HG02870 (cell line): ENCODE data around the gene CPLX1.
"Not testable (repeated sequence)": the region's sequence is repeated elsewhere in the genome, so short reads cannot be mapped to it uniquely, and the experiment has no call there.

ENCODE experiments used
- ATAC-seq: cut with Tn5 transposase; IDR thresholded peaks from one replicate; pipeline ENCODE4 v1.9.1; 2021; ENCODE audit warnings: mild to moderate bottlenecking, moderate library complexity; ENCODE audit not compliant: unreplicated experiment

CPLX1 gene

GRCh38 chr4:821631-822030 lies 4.3 kb downstream of the CPLX1 start:
- no peak for ATAC-seq

GRCh38 chr4:821181-821591 lies 4.7 kb downstream of the CPLX1 start:
- no peak for ATAC-seq

GRCh38 chr4:820230-821172 lies 5.4 kb downstream of the CPLX1 start:
- ATAC-seq: no peak

GRCh38 chr4:819401-820229 lies 6.3 kb downstream of the CPLX1 start:
- ATAC-seq: no peak

- ATAC-seq: no peak
Measured at GRCh38 chr4:818106-818921, 7.6 kb downstream of the CPLX1 start.

GRCh38 chr4:815464-816146 lies 10.3 kb downstream of the CPLX1 start:
- no peak for ATAC-seq

- no peak for ATAC-seq
Measured at GRCh38 chr4:814312-814850, 11.5 kb downstream of the CPLX1 start.

- no peak for ATAC-seq
Measured at GRCh38 chr4:813900-814299, 12.0 kb downstream of the CPLX1 start.

- ATAC-seq: no peak
Measured at GRCh38 chr4:808860-809570, 16.9 kb downstream of the CPLX1 start.

GRCh38 chr4:807792-808191 lies 18.1 kb downstream of the CPLX1 start:
- no peak for ATAC-seq

GRCh38 chr4:806979-807378 lies 18.9 kb downstream of the CPLX1 start:
- not testable (repeated sequence) for ATAC-seq

- ATAC-seq: no peak
Measured at GRCh38 chr4:804804-805203, 21.1 kb downstream of the CPLX1 start.

GRCh38 chr4:803884-804283 lies 22.0 kb downstream of the CPLX1 start:
- no peak for ATAC-seq

- no peak for ATAC-seq
Measured at GRCh38 chr4:801436-802124, 24.3 kb downstream of the CPLX1 start.

- ATAC-seq: no peak
Measured at GRCh38 chr4:797066-797465, 28.9 kb downstream of the CPLX1 start.

- ATAC-seq: no peak
Measured at GRCh38 chr4:796206-796605, 29.7 kb downstream of the CPLX1 start.

GRCh38 chr4:795726-796119 lies 30.2 kb downstream of the CPLX1 start:
- no peak for ATAC-seq

GRCh38 chr4:794900-795725 lies 30.8 kb downstream of the CPLX1 start:
- ATAC-seq: no peak
